GM23338 (cell line): ENCODE results near the gene PFKP. TPM values are rescaled to one million over a fixed set of nuclear protein-coding genes. Genes with fewer than 3 reads are reported as not detected.

Source experiments
- ATAC-seq: fragments of 200-7000 bp; cut with Tn5 transposase; 3 replicates; pipeline ENCODE4 v1.9.1; 2020
- DNase-seq: peaks from one replicate; pipeline ENCODE4 v3.0.0-alpha.2; 2015; ENCODE audit warnings: low spot score
- H2AFZ ChIP-seq: fragments of 200-600 bp; sonication (generic); 2 replicates; pipeline ENCODE4 v1.8.0; 2016; ENCODE audit warnings: antibody characterized with exemption, mild to moderate bottlenecking, moderate library complexity
- H3F3A ChIP-seq: fragments of 200-600 bp; sonication (generic); replicated peaks from 2 replicates; pipeline ENCODE4 v1.8.0; 2017; ENCODE audit warnings: antibody characterized with exemption, mixed run types, low read depth
- H3K27ac ChIP-seq: fragments of 200-600 bp; sonication (generic); 2 replicates; pipeline ENCODE4 v1.6.1; 2016; ENCODE audit warnings: low read depth
- H3K27me3 ChIP-seq: fragments of 200-600 bp; sonication (generic); 2 replicates; pipeline ENCODE4 v1.8.0; 2016; ENCODE audit warnings: mild to moderate bottlenecking, mixed run types, moderate library complexity; ENCODE audit not compliant: insufficient read depth
- H3K36me3 ChIP-seq: fragments of 200-600 bp; sonication (generic); 2 replicates; pipeline ENCODE4 v1.8.0; 2016; ENCODE audit warnings: mild to moderate bottlenecking; ENCODE audit not compliant: insufficient read depth
- H3K4me1 ChIP-seq: fragments of 200-600 bp; sonication (generic); 2 replicates; pipeline ENCODE4 v1.8.0; 2016; ENCODE audit warnings: mild to moderate bottlenecking, moderate library complexity; ENCODE audit not compliant: insufficient read depth
- H3K4me2 ChIP-seq: fragments of 200-600 bp; sonication (generic); 2 replicates; pipeline ENCODE4 v1.7.1; 2017; ENCODE audit warnings: mixed run types
- H3K4me3 ChIP-seq: fragments of 200-600 bp; sonication (generic); 2 replicates; pipeline ENCODE4 v1.6.1; 2016; ENCODE audit warnings: mixed run types
- H3K79me2 ChIP-seq: fragments of 200-600 bp; sonication (generic); replicated peaks from 2 replicates; pipeline ENCODE4 v1.8.0; 2017; ENCODE audit warnings: mild to moderate bottlenecking; ENCODE audit not compliant: insufficient read depth
- H3K9me2 ChIP-seq: fragments of 200-600 bp; sonication (generic); 2 replicates; pipeline ENCODE4 v1.8.0; 2017; ENCODE audit not compliant: insufficient read depth
- H4K20me1 ChIP-seq: fragments of 200-600 bp; sonication (generic); replicated peaks from 2 replicates; pipeline ENCODE4 v1.8.0; 2017; ENCODE audit warnings: mild to moderate bottlenecking; ENCODE audit not compliant: insufficient read depth
- H3K27ac Mint-ChIP-seq: 2 replicates; pipeline ENCODE4 v1.8.0; 2020; ENCODE audit warnings: inconsistent platforms, mild to moderate bottlenecking, moderate library complexity, mixed read lengths
- H3K27me3 Mint-ChIP-seq: 3 replicates; pipeline ENCODE4 v1.8.0; 2022; ENCODE audit warnings: low read depth, mild to moderate bottlenecking, moderate library complexity, mixed read lengths, inconsistent platforms; ENCODE audit not compliant: insufficient read depth, poor library complexity
- H3K36me3 Mint-ChIP-seq: 3 replicates; pipeline ENCODE4 v1.8.0; 2021; ENCODE audit warnings: low read depth, mild to moderate bottlenecking, inconsistent platforms, moderate library complexity, mixed read lengths
- H3K4me1 Mint-ChIP-seq: 3 replicates; pipeline ENCODE4 v1.8.0; 2020; ENCODE audit warnings: mild to moderate bottlenecking, inconsistent platforms, mixed read lengths
- H3K4me3 Mint-ChIP-seq: 3 replicates; pipeline ENCODE4 v1.8.0; 2021; ENCODE audit warnings: moderate library complexity, mild to moderate bottlenecking, inconsistent platforms, mixed read lengths
- H3K9me3 Mint-ChIP-seq: 3 replicates; pipeline ENCODE4 v1.8.0; 2020; ENCODE audit warnings: moderate library complexity, mild to moderate bottlenecking, inconsistent platforms, mixed read lengths
- CREB1 ChIP-seq: fragments of 250-450 bp; sonication (Bioruptor Pico); IDR thresholded peaks from 2 replicates; pipeline ENCODE4 v1.5.0; 2020; ENCODE audit warnings: low read depth, mild to moderate bottlenecking, moderate library complexity
- CTCF ChIP-seq, 2 experiments: fragments of 200-600 bp in 1 of 2; sonication (generic) in 1 of 2; conservative IDR thresholded peaks; 2 replicates each; pipeline versions ENCODE4 v1.5.1 to v1.6.1; 2016 to 2017; ENCODE audit warnings: antibody characterized with exemption in 2 of 2, low read depth in 2 of 2, mild to moderate bottlenecking in 2 of 2, moderate library complexity in 1 of 2
- ETS1 ChIP-seq: IDR thresholded peaks from 2 replicates; pipeline ENCODE4 v1.6.1; 2016; ENCODE audit warnings: antibody characterized with exemption
- EZH2 ChIP-seq: fragments of 200-600 bp; sonication (generic); IDR thresholded peaks from one replicate; pipeline ENCODE4 v1.8.0; 2017; ENCODE audit warnings: antibody characterized with exemption, mild to moderate bottlenecking, low read depth; ENCODE audit not compliant: unreplicated experiment
- EZH2phosphoT487 ChIP-seq: fragments of 200-600 bp; sonication (generic); IDR thresholded peaks from one replicate; pipeline ENCODE4 v1.8.1; 2018; ENCODE audit warnings: antibody characterized with exemption; ENCODE audit not compliant: unreplicated experiment
- JUNB ChIP-seq: IDR thresholded peaks from one replicate; pipeline ENCODE4 v1.6.1; 2016; ENCODE audit warnings: antibody characterized with exemption; ENCODE audit not compliant: unreplicated experiment
- NANOG ChIP-seq: IDR thresholded peaks from 2 replicates; pipeline ENCODE4 v1.6.1; 2016; ENCODE audit warnings: antibody characterized with exemption, borderline replicate concordance
- POLR2AphosphoS5 ChIP-seq: IDR thresholded peaks from 2 replicates; pipeline ENCODE4 v1.6.1; 2016; ENCODE audit warnings: antibody characterized with exemption, low read depth
- REST ChIP-seq: IDR thresholded peaks from one replicate; pipeline ENCODE4 v1.6.1; 2018; ENCODE audit warnings: antibody characterized with exemption; ENCODE audit not compliant: unreplicated experiment
- STAT1 ChIP-seq: IDR thresholded peaks from one replicate; pipeline ENCODE4 v1.6.1; 2016; ENCODE audit warnings: antibody characterized with exemption; ENCODE audit not compliant: unreplicated experiment
- ZNF114 ChIP-seq: fragments of 250-450 bp; sonication (Bioruptor Pico); IDR thresholded peaks from 2 replicates; pipeline ENCODE4 v1.5.0; 2020; ENCODE audit warnings: mild to moderate bottlenecking, moderate library complexity
- ZNF331 ChIP-seq: fragments of 250-450 bp; sonication (Bioruptor Pico); IDR thresholded peaks from 2 replicates; pipeline ENCODE4 v1.5.0; 2020; ENCODE audit warnings: low read depth, mild to moderate bottlenecking, moderate library complexity
- ZNF462 ChIP-seq: fragments of 250-450 bp; sonication (Bioruptor Pico); IDR thresholded peaks from 2 replicates; pipeline ENCODE4 v1.5.0; 2020; ENCODE audit warnings: mild to moderate bottlenecking, moderate library complexity
- polyA plus RNA-seq: library from polyadenylated mRNA; unstranded; fragments of >200 nt; fragmentation: Nextera tagmentation; extraction: Ambion mirVana; gene quantifications from 2 replicates; pipeline ENCODE4 v1.2.1, GENCODE V29; 2016
- total RNA-seq: library from RNA; depleted of rRNA; stranded (reverse); fragments of >200 nt; shearing (Covaris generic); gene quantifications from 2 replicates; pipeline ENCODE4 v1.2.3, GENCODE V29; 2014

Gene PFKP
- total and polyA plus RNA-seq, 2 experiments from 2014 or later: 56.3 to 120 TPM

- Mint-ChIP-seq H3K36me3 (peaks cover 60% of the 10 kb centered on the region), H3K27ac (no peak overlapping the region)
- H3K36me3 ChIP-seq: no peaks in the 10 kb centered on the region; the same call in 1 of the 2 replicates
Observed at GRCh38 chr10:3154666-3155065, 87.3 kb downstream of the PFKP start.

More at GRCh38 chr10:3154666-3155065, 87.3 kb downstream of the PFKP start:
- Histone ChIP-seq H3K9me2 (no peaks in the 10 kb centered on the region), H3K27me3 (no peaks in the 10 kb centered on the region), H3K4me3 (no peak overlapping the region), H3K27ac (no peak overlapping the region), H2AFZ (no peak overlapping the region), H3K79me2 (no peaks in the 10 kb centered on the region), H4K20me1 (no peaks in the 10 kb centered on the region), H3K4me1 (no peaks in the 10 kb centered on the region), H3K4me2 (no peak overlapping the region), H3F3A (no peaks in the 10 kb centered on the region)
- no peak for DNase-seq
- H3K9me3 Mint-ChIP-seq: no peaks in the 10 kb centered on the region
- ATAC-seq: no peak
- no peaks in the 10 kb centered on the region for H3K4me1 Mint-ChIP-seq
- H3K4me3 Mint-ChIP-seq: no peak overlapping the region
- TF ChIP-seq EZH2phosphoT487: no peak
- no peak for TF ChIP-seq ZNF114 (CRISPR knock-in tag)
- TF ChIP-seq CTCF (conservative IDR thresholded peaks at IDR 0.05; ENCODE audit: low read depth in 2 of 2): no peak
- no peak for TF ChIP-seq REST
- no peak for TF ChIP-seq EZH2
- no peak for TF ChIP-seq NANOG
- TF ChIP-seq JUNB: no peak
- TF ChIP-seq CREB1 (CRISPR knock-in tag): no peak
- no peak for TF ChIP-seq ZNF331
- TF ChIP-seq ETS1: no peak
- no peak for TF ChIP-seq POLR2AphosphoS5
- no peak for TF ChIP-seq STAT1
- TF ChIP-seq ZNF462 (CRISPR knock-in tag): no peak
- H3K27me3 Mint-ChIP-seq: no peaks in the 10 kb centered on the region
